WTC11 (cell line): ENCODE results near the gene ZNF586. TPM values are rescaled to one million over a fixed set of nuclear protein-coding genes. Genes with fewer than 3 reads are reported as not detected.
A peak's percentile ranks its signal among the peaks of the same experiment; 100 is the strongest.

Experiments
- ATAC-seq: fragments of 200-7000 bp; cut with Tn5 transposase; 2 replicates; pipeline ENCODE4 v1.10.0; 2021; ENCODE audit warnings: mild to moderate bottlenecking, moderate library complexity
- CTCF ChIA-PET: fragments of 300-600 bp; sonication (Branson Sonifier 250); formaldehyde crosslinking; loops from one replicate; lab custom pipeline; 2021; ENCODE audit warnings: antibody characterized with exemption; lab: Charles Lee
- POLR2A ChIA-PET: fragments of 350-600 bp; sonication (Branson Sonifier 250); formaldehyde crosslinking; loops from one replicate; lab custom pipeline; 2021; ENCODE audit warnings: antibody characterized with exemption; lab: Charles Lee
- DNase-seq: peaks from one replicate; pipeline ENCODE4 v3.0.0; 2021; ENCODE audit warnings: low spot score
- H3K27ac Mint-ChIP-seq: 2 replicates; pipeline ENCODE4 v1.8.0; 2021; ENCODE audit warnings: mixed read lengths
- H3K27me3 Mint-ChIP-seq: 2 replicates; pipeline ENCODE4 v1.8.0; 2021; ENCODE audit warnings: low read depth, mild to moderate bottlenecking, moderate library complexity, mixed read lengths
- H3K36me3 Mint-ChIP-seq: 2 replicates; pipeline ENCODE4 v1.8.0; 2021; ENCODE audit warnings: mixed read lengths
- H3K4me1 Mint-ChIP-seq: 2 replicates; pipeline ENCODE4 v1.8.0; 2022; ENCODE audit warnings: mixed read lengths
- H3K4me3 Mint-ChIP-seq: 2 replicates; pipeline ENCODE4 v1.8.0; 2021; ENCODE audit warnings: mild to moderate bottlenecking, moderate library complexity, mixed read lengths
- H3K9me3 Mint-ChIP-seq: 2 replicates; pipeline ENCODE4 v1.8.0; 2021; ENCODE audit warnings: mixed read lengths
- ELF4 ChIP-seq: sonication (generic); formaldehyde crosslinking; IDR thresholded peaks from 2 replicates; pipeline ENCODE4 v1.8.1; 2022; ENCODE audit warnings: low read depth, mild to moderate bottlenecking, moderate library complexity, missing genetic modification reagents
- EMX1 ChIP-seq: fragments of 250-450 bp; sonication (Bioruptor Pico); IDR thresholded peaks from 2 replicates; pipeline ENCODE4 v1.8.0; 2021; ENCODE audit warnings: mild to moderate bottlenecking
- ETV6 ChIP-seq: sonication (generic); formaldehyde crosslinking; IDR thresholded peaks from 2 replicates; pipeline ENCODE4 v1.8.1; 2022; ENCODE audit warnings: mild to moderate bottlenecking, missing genetic modification reagents
- FOXK1 ChIP-seq: sonication (generic); formaldehyde crosslinking; IDR thresholded peaks from 2 replicates; pipeline ENCODE4 v1.8.0; 2022; ENCODE audit warnings: mild to moderate bottlenecking, moderate library complexity, missing genetic modification reagents
- FOXP1 ChIP-seq: sonication (generic); formaldehyde crosslinking; IDR thresholded peaks from 2 replicates; pipeline ENCODE4 v1.8.0; 2022; ENCODE audit warnings: missing genetic modification reagents, mild to moderate bottlenecking, moderate library complexity, borderline replicate concordance
- FOXP4 ChIP-seq: sonication (generic); formaldehyde crosslinking; IDR thresholded peaks from 2 replicates; pipeline ENCODE4 v1.8.0; 2022; ENCODE audit warnings: mild to moderate bottlenecking, missing genetic modification reagents
- GABPB1 ChIP-seq: sonication (generic); formaldehyde crosslinking; IDR thresholded peaks from 2 replicates; pipeline ENCODE4 v1.8.1; 2023; ENCODE audit warnings: mild to moderate bottlenecking, missing genetic modification reagents
- GRHL2 ChIP-seq: fragments of 250-450 bp; sonication (Bioruptor Pico); IDR thresholded peaks from 2 replicates; pipeline ENCODE4 v1.8.0; 2022; ENCODE audit warnings: mild to moderate bottlenecking, moderate library complexity; ENCODE audit not compliant: insufficient replicate concordance, severe bottlenecking
- GTF2I ChIP-seq: fragments of 250-450 bp; sonication (Bioruptor Pico); conservative IDR thresholded peaks from 2 replicates; pipeline ENCODE4 v1.4.0; 2021; ENCODE audit warnings: mild to moderate bottlenecking
- HMGXB4 ChIP-seq: sonication (generic); formaldehyde crosslinking; IDR thresholded peaks from 2 replicates; pipeline ENCODE4 v1.8.1; 2023; ENCODE audit warnings: mild to moderate bottlenecking, moderate library complexity, missing genetic modification reagents
- JUN ChIP-seq: sonication (generic); formaldehyde crosslinking; IDR thresholded peaks from 2 replicates; pipeline ENCODE4 v1.8.0; 2023; ENCODE audit warnings: mild to moderate bottlenecking, missing genetic modification reagents
- MAX ChIP-seq: sonication (generic); formaldehyde crosslinking; IDR thresholded peaks from 2 replicates; pipeline ENCODE4 v1.8.0; 2022; ENCODE audit warnings: mild to moderate bottlenecking, missing genetic modification reagents
- NFYB ChIP-seq: sonication (generic); formaldehyde crosslinking; conservative IDR thresholded peaks from 2 replicates; pipeline ENCODE4 v1.8.0; 2022; ENCODE audit warnings: low read depth, missing genetic modification reagents
- PRRX2 ChIP-seq: fragments of 250-450 bp; sonication (Bioruptor Pico); IDR thresholded peaks from 2 replicates; pipeline ENCODE4 v1.8.0; 2021; ENCODE audit warnings: mild to moderate bottlenecking
- TCF7 ChIP-seq: sonication (generic); formaldehyde crosslinking; IDR thresholded peaks from 2 replicates; pipeline ENCODE4 v1.8.0; 2022; ENCODE audit warnings: mild to moderate bottlenecking, low read depth, missing genetic modification reagents, moderate library complexity
- TEAD4 ChIP-seq: sonication (generic); formaldehyde crosslinking; IDR thresholded peaks from 2 replicates; pipeline ENCODE4 v1.8.0; 2022; ENCODE audit warnings: mild to moderate bottlenecking, missing genetic modification reagents
- ZNF219 ChIP-seq: sonication (generic); formaldehyde crosslinking; IDR thresholded peaks from 2 replicates; pipeline ENCODE4 v1.8.0; 2023; ENCODE audit warnings: missing genetic modification reagents, mild to moderate bottlenecking, borderline replicate concordance
- ZNF317 ChIP-seq: sonication (generic); formaldehyde crosslinking; IDR thresholded peaks from 2 replicates; pipeline ENCODE4 v1.8.1; 2023; ENCODE audit warnings: low read depth, mild to moderate bottlenecking, moderate library complexity, missing genetic modification reagents, borderline replicate concordance
- total RNA-seq: library from RNA; stranded (reverse); gene quantifications from 3 replicates; pipeline ENCODE4 v1.2.3, GENCODE V29; 2021
- TF ChIP-seq, protein P1 (sequence below): sonication (generic); formaldehyde crosslinking; IDR thresholded peaks from 2 replicates; pipeline ENCODE4 v1.8.0; 2022; ENCODE audit warnings: missing genetic modification reagents
- TF ChIP-seq, protein P2 (sequence below): sonication (generic); formaldehyde crosslinking; IDR thresholded peaks from 2 replicates; pipeline ENCODE4 v1.8.1; 2022; ENCODE audit warnings: missing genetic modification reagents, borderline replicate concordance
- TF ChIP-seq, protein P3 (sequence below): sonication (generic); formaldehyde crosslinking; IDR thresholded peaks from 2 replicates; pipeline ENCODE4 v1.8.0; 2023; ENCODE audit warnings: missing genetic modification reagents, mild to moderate bottlenecking, borderline replicate concordance

ZNF586 gene
- total RNA-seq, 1 experiment from 2014 or later, result 16.4 TPM

- Mint-ChIP-seq H3K27ac (peak overlapping the region; percentile 96), H3K9me3 (no peaks in the 10 kb centered on the region), H3K27me3 (no peaks in the 10 kb centered on the region), H3K36me3 (peaks cover 13% of the 10 kb centered on the region), H3K4me1 (peaks cover 60% of the 10 kb centered on the region), H3K4me3 (peak overlapping the region; percentile 97)
- CTCF ChIA-PET, result interaction anchor here (0.6 to 2.6 kb wide), 9 partner anchors 9 to 116 kb away, joined by 3 to 12 read pairs (median 5); partner anchors contain the start of genes ZNF154, ZNF418, ZNF586 and ZNF587B
- POLR2A ChIA-PET, result interaction anchor here (0.6 to 2.3 kb wide), 10 partner anchors 11 to 116 kb away, joined by 3 to 10 read pairs (median 4); partner anchors contain the start of genes ZNF154, ZNF418, ZNF586 and ZNF587B
- peak; percentile 79 for ATAC-seq
- TF ChIP-seq ZNF317 (no peak), NFYB (CRISPR knock-in tag) (peak; percentile 83), MAX (CRISPR knock-in tag) (peak; percentile 89), FOXK1 (CRISPR knock-in tag) (0 out of 2 replicates have a peak, but pooled peaks have one; percentile 35), FOXP1 (CRISPR knock-in tag) (peak; percentile 42; the same call in 1 of the 2 replicates), TCF7 (CRISPR knock-in tag) (no peak), HMGXB4 (peak; percentile 70; the same call in 1 of the 2 replicates), FOXP4 (CRISPR knock-in tag) (peak; percentile 16; the same call in 1 of the 2 replicates), JUN (no peak), ETV6 (CRISPR knock-in tag) (0 out of 2 replicates have a peak, but pooled peaks have one; percentile 14), GTF2I (CRISPR knock-in tag) (no peak), ELF4 (no peak), EMX1 (CRISPR knock-in tag) (no peak), TEAD4 (CRISPR knock-in tag) (no peak), PRRX2 (CRISPR knock-in tag) (no peak), GRHL2 (CRISPR knock-in tag) (no peak), ZNF219 (no peak), GABPB1 (peak; percentile 27; the same call in 1 of the 2 replicates)
- TF ChIP-seq, protein P1, sequence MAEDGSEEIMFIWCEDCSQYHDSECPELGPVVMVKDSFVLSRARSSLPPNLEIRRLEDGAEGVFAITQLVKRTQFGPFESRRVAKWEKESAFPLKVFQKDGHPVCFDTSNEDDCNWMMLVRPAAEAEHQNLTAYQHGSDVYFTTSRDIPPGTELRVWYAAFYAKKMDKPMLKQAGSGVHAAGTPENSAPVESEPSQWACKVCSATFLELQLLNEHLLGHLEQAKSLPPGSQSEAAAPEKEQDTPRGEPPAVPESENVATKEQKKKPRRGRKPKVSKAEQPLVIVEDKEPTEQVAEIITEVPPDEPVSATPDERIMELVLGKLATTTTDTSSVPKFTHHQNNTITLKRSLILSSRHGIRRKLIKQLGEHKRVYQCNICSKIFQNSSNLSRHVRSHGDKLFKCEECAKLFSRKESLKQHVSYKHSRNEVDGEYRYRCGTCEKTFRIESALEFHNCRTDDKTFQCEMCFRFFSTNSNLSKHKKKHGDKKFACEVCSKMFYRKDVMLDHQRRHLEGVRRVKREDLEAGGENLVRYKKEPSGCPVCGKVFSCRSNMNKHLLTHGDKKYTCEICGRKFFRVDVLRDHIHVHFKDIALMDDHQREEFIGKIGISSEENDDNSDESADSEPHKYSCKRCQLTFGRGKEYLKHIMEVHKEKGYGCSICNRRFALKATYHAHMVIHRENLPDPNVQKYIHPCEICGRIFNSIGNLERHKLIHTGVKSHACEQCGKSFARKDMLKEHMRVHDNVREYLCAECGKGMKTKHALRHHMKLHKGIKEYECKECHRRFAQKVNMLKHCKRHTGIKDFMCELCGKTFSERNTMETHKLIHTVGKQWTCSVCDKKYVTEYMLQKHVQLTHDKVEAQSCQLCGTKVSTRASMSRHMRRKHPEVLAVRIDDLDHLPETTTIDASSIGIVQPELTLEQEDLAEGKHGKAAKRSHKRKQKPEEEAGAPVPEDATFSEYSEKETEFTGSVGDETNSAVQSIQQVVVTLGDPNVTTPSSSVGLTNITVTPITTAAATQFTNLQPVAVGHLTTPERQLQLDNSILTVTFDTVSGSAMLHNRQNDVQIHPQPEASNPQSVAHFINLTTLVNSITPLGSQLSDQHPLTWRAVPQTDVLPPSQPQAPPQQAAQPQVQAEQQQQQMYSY (CRISPR knock-in tag), result no peak
- TF ChIP-seq, protein P2, sequence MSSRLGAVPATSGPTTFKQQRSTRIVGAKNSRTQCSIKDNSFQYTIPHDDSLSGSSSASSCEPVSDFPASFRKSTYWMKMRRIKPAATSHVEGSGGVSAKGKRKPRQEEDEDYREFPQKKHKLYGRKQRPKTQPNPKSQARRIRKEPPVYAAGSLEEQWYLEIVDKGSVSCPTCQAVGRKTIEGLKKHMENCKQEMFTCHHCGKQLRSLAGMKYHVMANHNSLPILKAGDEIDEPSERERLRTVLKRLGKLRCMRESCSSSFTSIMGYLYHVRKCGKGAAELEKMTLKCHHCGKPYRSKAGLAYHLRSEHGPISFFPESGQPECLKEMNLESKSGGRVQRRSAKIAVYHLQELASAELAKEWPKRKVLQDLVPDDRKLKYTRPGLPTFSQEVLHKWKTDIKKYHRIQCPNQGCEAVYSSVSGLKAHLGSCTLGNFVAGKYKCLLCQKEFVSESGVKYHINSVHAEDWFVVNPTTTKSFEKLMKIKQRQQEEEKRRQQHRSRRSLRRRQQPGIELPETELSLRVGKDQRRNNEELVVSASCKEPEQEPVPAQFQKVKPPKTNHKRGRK (CRISPR knock-in tag), result no peak
- TF ChIP-seq, protein P3, sequence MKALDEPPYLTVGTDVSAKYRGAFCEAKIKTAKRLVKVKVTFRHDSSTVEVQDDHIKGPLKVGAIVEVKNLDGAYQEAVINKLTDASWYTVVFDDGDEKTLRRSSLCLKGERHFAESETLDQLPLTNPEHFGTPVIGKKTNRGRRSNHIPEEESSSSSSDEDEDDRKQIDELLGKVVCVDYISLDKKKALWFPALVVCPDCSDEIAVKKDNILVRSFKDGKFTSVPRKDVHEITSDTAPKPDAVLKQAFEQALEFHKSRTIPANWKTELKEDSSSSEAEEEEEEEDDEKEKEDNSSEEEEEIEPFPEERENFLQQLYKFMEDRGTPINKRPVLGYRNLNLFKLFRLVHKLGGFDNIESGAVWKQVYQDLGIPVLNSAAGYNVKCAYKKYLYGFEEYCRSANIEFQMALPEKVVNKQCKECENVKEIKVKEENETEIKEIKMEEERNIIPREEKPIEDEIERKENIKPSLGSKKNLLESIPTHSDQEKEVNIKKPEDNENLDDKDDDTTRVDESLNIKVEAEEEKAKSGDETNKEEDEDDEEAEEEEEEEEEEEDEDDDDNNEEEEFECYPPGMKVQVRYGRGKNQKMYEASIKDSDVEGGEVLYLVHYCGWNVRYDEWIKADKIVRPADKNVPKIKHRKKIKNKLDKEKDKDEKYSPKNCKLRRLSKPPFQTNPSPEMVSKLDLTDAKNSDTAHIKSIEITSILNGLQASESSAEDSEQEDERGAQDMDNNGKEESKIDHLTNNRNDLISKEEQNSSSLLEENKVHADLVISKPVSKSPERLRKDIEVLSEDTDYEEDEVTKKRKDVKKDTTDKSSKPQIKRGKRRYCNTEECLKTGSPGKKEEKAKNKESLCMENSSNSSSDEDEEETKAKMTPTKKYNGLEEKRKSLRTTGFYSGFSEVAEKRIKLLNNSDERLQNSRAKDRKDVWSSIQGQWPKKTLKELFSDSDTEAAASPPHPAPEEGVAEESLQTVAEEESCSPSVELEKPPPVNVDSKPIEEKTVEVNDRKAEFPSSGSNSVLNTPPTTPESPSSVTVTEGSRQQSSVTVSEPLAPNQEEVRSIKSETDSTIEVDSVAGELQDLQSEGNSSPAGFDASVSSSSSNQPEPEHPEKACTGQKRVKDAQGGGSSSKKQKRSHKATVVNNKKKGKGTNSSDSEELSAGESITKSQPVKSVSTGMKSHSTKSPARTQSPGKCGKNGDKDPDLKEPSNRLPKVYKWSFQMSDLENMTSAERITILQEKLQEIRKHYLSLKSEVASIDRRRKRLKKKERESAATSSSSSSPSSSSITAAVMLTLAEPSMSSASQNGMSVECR, result peak; percentile 65; the same call in 1 of the 2 replicates
- peak; percentile 78 for DNase-seq
Measured at GRCh38 chr19:57819475-57820148, 50.1 kb downstream of the ZNF586 start.
